ENCODE results near the gene HSPA5. TPM values are rescaled to one million over a fixed set of nuclear protein-coding genes. Genes with fewer than 3 reads are reported as not detected.

Gene HSPA5
- total RNA-seq, 2 donors from 2014 or later: 245 to 487 TPM

DNA sequence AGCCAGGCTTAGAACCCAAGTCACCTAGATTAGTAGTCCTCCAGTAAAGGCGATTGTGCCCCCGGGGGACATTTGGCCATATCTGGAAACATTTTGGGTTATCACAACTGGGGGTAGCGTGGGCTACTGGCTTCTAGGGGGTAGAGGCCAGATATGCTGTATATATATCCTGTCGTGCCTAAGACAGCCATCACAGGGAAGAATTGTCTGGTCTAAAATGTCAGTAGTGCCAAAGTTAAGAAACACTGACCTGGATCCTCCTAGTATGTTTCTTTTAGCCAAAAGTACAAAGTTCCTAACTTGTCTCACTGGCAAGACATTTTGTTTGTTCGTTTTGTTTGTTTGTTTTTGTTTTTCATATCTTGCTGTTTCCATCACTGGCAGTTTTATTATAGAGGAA, 27.0 kb downstream of the HSPA5 start:
- DNase-seq: no peak
- H3K36me3 ChIP-seq (ENCODE audit: control insufficient read depth, insufficient read depth, low read length): peaks cover 55% of the 10 kb centered on the region
- no peak overlapping the region for H3K4me3 ChIP-seq (ENCODE audit: low read length)
- Mint-ChIP-seq H3K36me3 (ENCODE audit: low read depth) (peaks cover 40% of the 10 kb centered on the region), H3K4me3 (no peak overlapping the region), H3K27me3 (ENCODE audit: insufficient read depth) (no peaks in the 10 kb centered on the region), H3K9me3 (no peaks in the 10 kb centered on the region), H3K27ac (no peak overlapping the region), H3K4me1 (no peaks in the 10 kb centered on the region)
- no peak overlapping the region for H3K27ac ChIP-seq (ENCODE audit: low read depth, low read length)
- H3K9ac ChIP-seq (ENCODE audit: extremely low read depth, low read length, poor library complexity, severe bottlenecking): no peak overlapping the region
- H3K27me3 ChIP-seq (ENCODE audit: control insufficient read depth, insufficient read depth, low read length, poor library complexity, severe bottlenecking): no peaks in the 10 kb centered on the region
- WGBS, 2 experiments (ENCODE audit: insufficient coverage in 1 of 2, insufficient read length in 1 of 2): 90 to 92% methylated on average over 5 of the region's 5 CpGs
- no peaks in the 10 kb centered on the region for H3K9me3 ChIP-seq (ENCODE audit: control insufficient read depth, low read length)
- H3K4me1 ChIP-seq (ENCODE audit: control insufficient read depth, insufficient read depth, low read length): no peaks in the 10 kb centered on the region
- TF ChIP-seq, protein P1, sequence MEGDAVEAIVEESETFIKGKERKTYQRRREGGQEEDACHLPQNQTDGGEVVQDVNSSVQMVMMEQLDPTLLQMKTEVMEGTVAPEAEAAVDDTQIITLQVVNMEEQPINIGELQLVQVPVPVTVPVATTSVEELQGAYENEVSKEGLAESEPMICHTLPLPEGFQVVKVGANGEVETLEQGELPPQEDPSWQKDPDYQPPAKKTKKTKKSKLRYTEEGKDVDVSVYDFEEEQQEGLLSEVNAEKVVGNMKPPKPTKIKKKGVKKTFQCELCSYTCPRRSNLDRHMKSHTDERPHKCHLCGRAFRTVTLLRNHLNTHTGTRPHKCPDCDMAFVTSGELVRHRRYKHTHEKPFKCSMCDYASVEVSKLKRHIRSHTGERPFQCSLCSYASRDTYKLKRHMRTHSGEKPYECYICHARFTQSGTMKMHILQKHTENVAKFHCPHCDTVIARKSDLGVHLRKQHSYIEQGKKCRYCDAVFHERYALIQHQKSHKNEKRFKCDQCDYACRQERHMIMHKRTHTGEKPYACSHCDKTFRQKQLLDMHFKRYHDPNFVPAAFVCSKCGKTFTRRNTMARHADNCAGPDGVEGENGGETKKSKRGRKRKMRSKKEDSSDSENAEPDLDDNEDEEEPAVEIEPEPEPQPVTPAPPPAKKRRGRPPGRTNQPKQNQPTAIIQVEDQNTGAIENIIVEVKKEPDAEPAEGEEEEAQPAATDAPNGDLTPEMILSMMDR (conservative IDR thresholded peaks at IDR 0.05): no peak

DNA sequence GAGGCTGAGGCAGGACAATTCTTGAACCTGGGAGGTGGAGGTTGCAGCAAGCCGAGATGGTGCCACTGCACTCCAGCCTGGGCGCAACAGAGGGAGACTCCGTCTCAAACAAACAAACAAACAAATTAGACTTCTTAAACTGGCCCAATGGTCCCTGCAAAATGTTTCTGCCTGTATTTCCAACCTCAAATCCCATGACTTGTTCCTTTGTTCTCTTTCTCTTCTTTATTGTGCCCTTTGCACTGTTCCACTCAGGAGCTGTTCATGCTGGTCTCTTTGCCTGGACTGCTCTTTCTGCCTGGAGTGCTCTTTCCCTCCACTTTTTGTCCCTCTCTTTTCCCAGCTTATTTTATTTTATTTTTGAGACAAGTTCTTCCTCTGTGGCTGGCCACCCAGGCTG, 36.7 kb downstream of the HSPA5 start:
- no peak overlapping the region for H3K9ac ChIP-seq (ENCODE audit: extremely low read depth, low read length, poor library complexity, severe bottlenecking)
- H3K4me3 Mint-ChIP-seq: no peak overlapping the region
- no peaks in the 10 kb centered on the region for H3K9me3 Mint-ChIP-seq

DNA sequence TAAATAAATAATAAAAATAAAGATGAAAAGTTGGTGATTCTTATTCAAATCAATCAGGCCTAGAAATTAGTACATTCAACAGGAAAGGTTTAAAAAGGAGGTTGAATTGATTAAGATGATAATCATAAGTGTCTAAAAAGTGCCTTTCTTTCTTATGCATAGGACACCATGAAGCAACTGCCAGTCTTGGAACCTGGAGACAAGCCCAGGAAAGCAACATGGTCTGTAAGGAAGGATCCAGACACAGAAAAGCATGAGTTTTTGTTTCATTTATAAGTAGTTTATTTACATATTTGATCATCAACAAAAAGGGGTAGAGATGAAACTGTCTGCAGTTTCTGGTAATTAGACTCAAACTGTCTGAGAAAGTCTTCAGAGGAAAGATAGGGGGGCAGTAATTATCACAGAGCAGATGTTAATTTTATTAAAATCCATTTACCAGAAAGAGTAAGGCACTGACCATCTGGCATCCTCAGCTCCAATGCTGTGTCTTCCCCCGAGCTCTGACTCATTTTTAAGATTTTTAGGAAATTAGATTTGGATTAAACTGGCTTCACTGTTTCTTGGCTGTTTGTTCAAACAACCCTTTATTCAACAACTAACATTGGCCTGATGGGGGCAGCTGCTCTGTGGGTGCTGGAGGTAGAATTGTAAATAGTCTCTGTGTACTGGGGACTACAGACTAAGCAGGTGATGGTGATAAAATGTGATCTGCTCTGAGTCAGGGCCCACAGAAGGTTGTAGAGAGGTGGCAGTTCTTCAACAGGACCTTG, 38.1 kb downstream of the HSPA5 start:
- H3K36me3 ChIP-seq (ENCODE audit: control insufficient read depth, insufficient read depth, low read length): peaks cover 20% of the 10 kb centered on the region
- H3K4me1 ChIP-seq (ENCODE audit: control insufficient read depth, insufficient read depth, low read length): peaks cover 2% of the 10 kb centered on the region
- no peak overlapping the region for H3K9ac ChIP-seq (ENCODE audit: extremely low read depth, low read length, poor library complexity, severe bottlenecking)
- TF ChIP-seq, protein P1 (conservative IDR thresholded peaks at IDR 0.05): peak; percentile 53
- H3K36me3 Mint-ChIP-seq (ENCODE audit: low read depth): peaks cover 26% of the 10 kb centered on the region
- H3K9me3 ChIP-seq (ENCODE audit: control insufficient read depth, low read length): no peaks in the 10 kb centered on the region
- H3K27me3 ChIP-seq (ENCODE audit: control insufficient read depth, insufficient read depth, low read length, poor library complexity, severe bottlenecking): no peaks in the 10 kb centered on the region
- peak overlapping the region; percentile 71 for H3K27ac Mint-ChIP-seq
- H3K4me3 ChIP-seq (ENCODE audit: low read length): peak overlapping the region; percentile 17
- no peak for DNase-seq
- WGBS, 2 experiments (ENCODE audit: insufficient coverage in 1 of 2, insufficient read length in 1 of 2): 80 to 100% methylated on average over 1 of the region's 1 CpG
- H3K27me3 Mint-ChIP-seq (ENCODE audit: insufficient read depth): peaks cover 4% of the 10 kb centered on the region
- H3K9me3 Mint-ChIP-seq: no peaks in the 10 kb centered on the region
- H3K4me3 Mint-ChIP-seq: no peak overlapping the region
- H3K27ac ChIP-seq (ENCODE audit: low read depth, low read length): no peak overlapping the region
- peaks cover 21% of the 10 kb centered on the region for H3K4me1 Mint-ChIP-seq

More for the DNA sequence above, 36.7 kb downstream of the HSPA5 start:
- H3K27ac ChIP-seq (ENCODE audit: low read depth, low read length): no peak overlapping the region
- no peaks in the 10 kb centered on the region for H3K27me3 ChIP-seq (ENCODE audit: control insufficient read depth, insufficient read depth, low read length, poor library complexity, severe bottlenecking)
- peak overlapping the region; percentile 11 for H3K27ac Mint-ChIP-seq
- TF ChIP-seq, protein P1 (conservative IDR thresholded peaks at IDR 0.05): no peak
- WGBS, 2 experiments (ENCODE audit: insufficient coverage in 1 of 2, insufficient read length in 1 of 2): 96 to 100% methylated on average over 3 of the region's 3 CpGs
- H3K36me3 ChIP-seq (ENCODE audit: control insufficient read depth, insufficient read depth, low read length): peaks cover 33% of the 10 kb centered on the region
- H3K27me3 Mint-ChIP-seq (ENCODE audit: insufficient read depth): peaks cover 1% of the 10 kb centered on the region
- no peak for DNase-seq
- H3K9me3 ChIP-seq (ENCODE audit: control insufficient read depth, low read length): no peaks in the 10 kb centered on the region
- peaks cover 20% of the 10 kb centered on the region for H3K4me1 Mint-ChIP-seq
- peaks cover 2% of the 10 kb centered on the region for H3K4me1 ChIP-seq (ENCODE audit: control insufficient read depth, insufficient read depth, low read length)
- H3K4me3 ChIP-seq (ENCODE audit: low read length): no peak overlapping the region
- peaks cover 34% of the 10 kb centered on the region for H3K36me3 Mint-ChIP-seq (ENCODE audit: low read depth)

Data from endodermal cell (in vitro differentiated cells).